Measurements from ENCODE around the gene TPP2.

TPP2 gene

DNA sequence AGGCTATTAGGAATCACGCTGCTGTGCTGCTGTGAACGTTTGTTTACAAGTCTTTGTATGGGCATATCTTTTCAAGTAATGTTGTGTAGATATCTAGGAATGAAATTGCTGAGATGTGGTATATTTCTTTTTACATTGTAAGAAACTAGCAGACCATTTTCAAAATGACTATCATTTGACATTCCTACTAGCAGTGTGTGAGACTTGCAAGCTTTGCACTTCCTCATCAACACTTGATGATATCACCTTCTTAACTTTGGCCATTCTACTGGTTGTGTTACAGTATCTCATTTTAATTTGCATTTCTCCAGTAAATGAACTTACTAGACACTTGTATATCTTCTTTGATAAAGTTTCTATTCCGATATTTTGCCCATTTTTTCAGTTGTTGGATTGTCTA lies 85.9 kb downstream of the TPP2 start:
- no peaks in the 10 kb centered on the region for H3K4me1 ChIP-seq (ENCODE audit: insufficient read depth, low read length)
- H3K27me3 ChIP-seq (ENCODE audit: insufficient read depth, low read length): no peaks in the 10 kb centered on the region
- no peak overlapping the region for H3K9ac ChIP-seq (ENCODE audit: low read depth, low read length)
- H3K27ac ChIP-seq (ENCODE audit: low read length): no peak overlapping the region
- H3K9me3 ChIP-seq (ENCODE audit: insufficient read depth, low read depth, low read length): no peaks in the 10 kb centered on the region
- no peak overlapping the region for H3K4me3 ChIP-seq (ENCODE audit: low read length)
- H3K36me3 ChIP-seq (ENCODE audit: insufficient read depth, low read depth, low read length): peaks cover 19% of the 10 kb centered on the region

DNA sequence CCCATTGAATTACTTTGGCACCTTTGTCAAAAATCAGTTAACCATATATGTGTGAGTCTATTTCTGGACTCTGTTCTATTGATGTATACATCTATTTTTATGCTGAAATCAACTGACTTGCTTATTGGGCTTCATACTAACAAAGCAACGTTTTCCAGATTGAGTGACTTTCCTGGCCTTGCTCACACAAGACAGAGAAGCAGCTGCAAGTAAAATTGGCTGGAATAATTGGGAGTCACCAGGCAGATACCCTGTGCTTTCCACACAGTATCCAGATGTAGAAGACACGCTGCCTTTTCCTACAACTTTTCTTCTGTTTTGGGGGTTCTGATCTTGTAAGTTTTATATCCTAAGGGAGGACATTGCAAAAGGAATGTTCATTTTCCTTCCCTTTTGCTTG lies 86.9 kb downstream of the TPP2 start:
- no peak overlapping the region for H3K9ac ChIP-seq (ENCODE audit: low read depth, low read length)
- no peaks in the 10 kb centered on the region for H3K27me3 ChIP-seq (ENCODE audit: insufficient read depth, low read length)
- H3K4me3 ChIP-seq (ENCODE audit: low read length): no peak overlapping the region
- peaks cover 10% of the 10 kb centered on the region for H3K36me3 ChIP-seq (ENCODE audit: insufficient read depth, low read depth, low read length)
- H3K27ac ChIP-seq (ENCODE audit: low read length): no peak overlapping the region
- H3K4me1 ChIP-seq (ENCODE audit: insufficient read depth, low read length): peaks cover 8% of the 10 kb centered on the region; the same call in 1 of the 2 replicates
- no peaks in the 10 kb centered on the region for H3K9me3 ChIP-seq (ENCODE audit: insufficient read depth, low read depth, low read length)

GRCh38 chr13:102686024-102686423 lies 89.2 kb downstream of the TPP2 start:
- Histone ChIP-seq H3K27ac (ENCODE audit: low read length) (no peak overlapping the region), H3K4me3 (ENCODE audit: low read length) (no peak overlapping the region), H3K9me3 (ENCODE audit: insufficient read depth, low read depth, low read length) (no peaks in the 10 kb centered on the region), H3K27me3 (ENCODE audit: insufficient read depth, low read length) (no peaks in the 10 kb centered on the region), H3K36me3 (ENCODE audit: insufficient read depth, low read depth, low read length) (no peaks in the 10 kb centered on the region), H3K4me1 (ENCODE audit: insufficient read depth, low read length) (peaks cover 8% of the 10 kb centered on the region; the same call in 1 of the 2 replicates), H3K9ac (ENCODE audit: low read depth, low read length) (no peak overlapping the region)

DNA sequence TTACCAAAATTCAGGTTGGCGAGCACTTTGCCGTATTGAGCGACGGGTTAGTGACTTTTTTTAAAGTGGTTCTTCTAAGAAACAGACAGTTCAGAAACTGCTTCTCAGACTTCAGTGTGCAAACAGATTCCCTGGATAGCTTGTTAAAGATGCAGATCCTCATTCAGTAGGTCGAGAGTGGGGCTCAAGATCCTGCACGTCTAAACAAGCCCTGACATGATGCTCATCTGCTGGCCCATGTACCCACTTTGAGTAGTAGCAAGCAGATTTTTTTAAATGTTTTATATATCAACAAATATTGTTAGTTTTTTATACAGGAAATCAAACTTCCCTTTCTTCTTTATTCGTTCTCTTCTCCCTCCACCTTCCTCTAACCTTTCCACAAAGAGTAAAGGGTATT lies 90.7 kb downstream of the TPP2 start:
- Histone ChIP-seq H3K9me3 (ENCODE audit: insufficient read depth, low read depth, low read length) (no peaks in the 10 kb centered on the region), H3K4me3 (ENCODE audit: low read length) (no peak overlapping the region), H3K4me1 (ENCODE audit: insufficient read depth, low read length) (peaks cover 12% of the 10 kb centered on the region; the same call in 1 of the 2 replicates), H3K9ac (ENCODE audit: low read depth, low read length) (no peak overlapping the region), H3K27me3 (ENCODE audit: insufficient read depth, low read length) (no peaks in the 10 kb centered on the region), H3K27ac (ENCODE audit: low read length) (no peak overlapping the region), H3K36me3 (ENCODE audit: insufficient read depth, low read depth, low read length) (no peaks in the 10 kb centered on the region)

- H3K36me3 ChIP-seq (ENCODE audit: insufficient read depth, low read depth, low read length): no peaks in the 10 kb centered on the region
- H3K9ac ChIP-seq (ENCODE audit: low read depth, low read length): no peak overlapping the region
- H3K4me1 ChIP-seq (ENCODE audit: insufficient read depth, low read length): peaks cover 12% of the 10 kb centered on the region; the same call in 1 of the 2 replicates
- H3K27ac ChIP-seq (ENCODE audit: low read length): no peak overlapping the region
- no peaks in the 10 kb centered on the region for H3K9me3 ChIP-seq (ENCODE audit: insufficient read depth, low read depth, low read length)
- no peaks in the 10 kb centered on the region for H3K27me3 ChIP-seq (ENCODE audit: insufficient read depth, low read length)
- no peak overlapping the region for H3K4me3 ChIP-seq (ENCODE audit: low read length)
Observed at GRCh38 chr13:102688306-102688973, 91.7 kb downstream of the TPP2 start.

- Histone ChIP-seq H3K27me3 (ENCODE audit: insufficient read depth, low read length) (no peaks in the 10 kb centered on the region), H3K27ac (ENCODE audit: low read length) (no peak overlapping the region), H3K9ac (ENCODE audit: low read depth, low read length) (no peak overlapping the region), H3K36me3 (ENCODE audit: insufficient read depth, low read depth, low read length) (no peaks in the 10 kb centered on the region), H3K4me1 (ENCODE audit: insufficient read depth, low read length) (peaks cover 12% of the 10 kb centered on the region; the same call in 1 of the 2 replicates), H3K9me3 (ENCODE audit: insufficient read depth, low read depth, low read length) (no peaks in the 10 kb centered on the region), H3K4me3 (ENCODE audit: low read length) (no peak overlapping the region)
Observed at GRCh38 chr13:102690883-102691282, 94.1 kb downstream of the TPP2 start.

- Histone ChIP-seq H3K9ac (ENCODE audit: low read depth, low read length) (no peak overlapping the region), H3K27ac (ENCODE audit: low read length) (no peak overlapping the region), H3K4me1 (ENCODE audit: insufficient read depth, low read length) (peaks cover 12% of the 10 kb centered on the region; the same call in 1 of the 2 replicates), H3K4me3 (ENCODE audit: low read length) (no peak overlapping the region), H3K36me3 (ENCODE audit: insufficient read depth, low read depth, low read length) (no peaks in the 10 kb centered on the region), H3K9me3 (ENCODE audit: insufficient read depth, low read depth, low read length) (no peaks in the 10 kb centered on the region), H3K27me3 (ENCODE audit: insufficient read depth, low read length) (no peaks in the 10 kb centered on the region)
Observed at GRCh38 chr13:102692491-102692826, 95.7 kb downstream of the TPP2 start.

DNA sequence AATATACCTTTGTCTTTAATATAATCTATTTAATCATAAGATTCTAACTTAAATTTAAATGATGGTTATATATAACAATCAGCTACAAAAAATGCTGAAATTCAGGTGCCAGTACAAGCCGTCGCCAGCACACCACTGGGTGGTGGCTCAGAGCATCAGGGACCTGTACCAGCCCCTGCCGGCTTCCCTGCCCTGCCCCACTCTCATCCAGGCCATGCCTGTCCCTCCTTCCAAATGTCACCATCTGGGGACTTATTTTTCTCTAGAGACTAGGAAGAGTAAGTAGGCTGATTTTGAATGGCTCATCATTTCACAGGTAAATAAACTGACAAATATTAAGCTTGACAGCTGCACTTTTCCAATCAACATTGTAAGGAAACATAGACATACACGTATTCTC lies 96.5 kb downstream of the TPP2 start:
- H3K9ac ChIP-seq (ENCODE audit: low read depth, low read length): no peak overlapping the region
- no peaks in the 10 kb centered on the region for H3K9me3 ChIP-seq (ENCODE audit: insufficient read depth, low read depth, low read length)
- H3K27me3 ChIP-seq (ENCODE audit: insufficient read depth, low read length): no peaks in the 10 kb centered on the region
- H3K4me1 ChIP-seq (ENCODE audit: insufficient read depth, low read length): peaks cover 7% of the 10 kb centered on the region; the same call in 1 of the 2 replicates
- no peak overlapping the region for H3K4me3 ChIP-seq (ENCODE audit: low read length)
- H3K27ac ChIP-seq (ENCODE audit: low read length): no peak overlapping the region
- no peaks in the 10 kb centered on the region for H3K36me3 ChIP-seq (ENCODE audit: insufficient read depth, low read depth, low read length)

DNA sequence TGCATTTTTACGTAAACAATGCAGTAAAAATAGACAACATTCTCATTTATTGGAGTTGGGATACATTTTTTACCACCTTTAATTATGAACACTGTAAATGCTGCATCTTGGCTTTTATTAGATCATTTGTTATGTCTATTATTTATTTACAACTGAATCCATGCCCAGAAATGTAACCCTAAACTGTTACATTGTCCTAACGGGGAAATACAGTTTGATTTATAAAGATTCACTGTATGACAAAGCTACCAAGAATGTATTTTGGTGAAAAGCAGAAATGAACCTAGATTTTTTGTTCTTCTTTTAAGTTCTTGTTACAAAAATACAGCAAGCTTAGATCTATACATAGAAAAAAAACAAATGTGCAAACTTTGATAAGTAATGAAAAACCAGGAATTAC lies 97.0 kb downstream of the TPP2 start:
- no peaks in the 10 kb centered on the region for H3K36me3 ChIP-seq (ENCODE audit: insufficient read depth, low read depth, low read length)
- no peaks in the 10 kb centered on the region for H3K27me3 ChIP-seq (ENCODE audit: insufficient read depth, low read length)
- H3K4me3 ChIP-seq (ENCODE audit: low read length): no peak overlapping the region
- H3K9me3 ChIP-seq (ENCODE audit: insufficient read depth, low read depth, low read length): no peaks in the 10 kb centered on the region
- H3K4me1 ChIP-seq (ENCODE audit: insufficient read depth, low read length): peaks cover 4% of the 10 kb centered on the region; the same call in 1 of the 2 replicates
- H3K9ac ChIP-seq (ENCODE audit: low read depth, low read length): no peak overlapping the region
- H3K27ac ChIP-seq (ENCODE audit: low read length): no peak overlapping the region

DNA sequence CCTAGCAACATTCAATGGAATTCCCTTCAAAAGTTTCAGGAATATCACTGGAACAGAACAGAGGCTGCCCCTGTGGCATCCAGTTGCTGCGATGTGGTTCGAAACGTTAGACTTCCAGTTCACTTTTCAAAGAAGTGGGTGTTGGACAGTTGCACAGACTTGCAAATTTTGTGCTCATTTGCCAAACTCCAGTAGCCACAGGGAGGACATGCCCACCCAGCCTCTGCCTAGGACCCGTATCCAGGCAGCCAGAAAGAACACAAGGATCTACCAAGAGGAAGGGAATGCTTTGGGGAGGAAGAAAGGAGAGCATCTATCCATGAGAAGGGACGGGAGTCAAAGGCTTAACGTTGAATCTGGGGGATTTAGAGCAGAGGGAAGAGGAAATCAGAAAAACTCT lies 98.2 kb downstream of the TPP2 start, which contains the start of gene METTL21C:
TSS of gene METTL21C (minus strand) at position 108 of the 400 bp plus-strand sequence. CDS start 546 bp downstream, outside the sequence.
- H3K9ac ChIP-seq (ENCODE audit: low read depth, low read length): no peak within 1 kb of the TSS
- peaks cover 4% of the 10 kb centered on the region; the same call in 1 of the 2 replicates for H3K4me1 ChIP-seq (ENCODE audit: insufficient read depth, low read length)
- H3K27me3 ChIP-seq (ENCODE audit: insufficient read depth, low read length): no peaks in the 10 kb centered on the region
- no peak within 1 kb of the TSS for H3K4me3 ChIP-seq (ENCODE audit: low read length)
- H3K27ac ChIP-seq (ENCODE audit: low read length): no peak within 1 kb of the TSS
- no peaks in the 10 kb centered on the region for H3K9me3 ChIP-seq (ENCODE audit: insufficient read depth, low read depth, low read length)
- no peaks in the 10 kb centered on the region for H3K36me3 ChIP-seq (ENCODE audit: insufficient read depth, low read depth, low read length)

DNA sequence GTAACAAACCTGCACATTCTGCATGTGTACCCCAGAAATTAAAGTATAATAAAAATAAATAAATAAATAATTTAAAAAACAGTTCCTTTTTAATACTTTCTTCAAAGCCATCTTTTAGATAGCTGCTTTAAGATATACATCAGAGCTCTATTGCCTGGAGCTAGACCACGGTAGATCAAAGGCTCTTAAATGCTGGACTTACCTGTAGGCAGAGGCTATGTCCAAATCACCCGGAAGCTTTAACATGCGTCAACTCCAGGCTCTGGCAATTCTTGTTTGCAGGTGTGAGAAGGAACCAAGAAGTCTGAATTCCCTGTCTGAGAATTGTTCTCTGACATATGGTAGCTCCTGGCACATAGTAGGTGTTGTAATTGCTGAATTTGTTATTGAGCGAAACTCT lies 99.7 kb downstream of the TPP2 start:
- Histone ChIP-seq H3K4me1 (ENCODE audit: insufficient read depth, low read length) (peaks cover 4% of the 10 kb centered on the region; the same call in 1 of the 2 replicates), H3K9ac (ENCODE audit: low read depth, low read length) (no peak overlapping the region), H3K27ac (ENCODE audit: low read length) (no peak overlapping the region), H3K9me3 (ENCODE audit: insufficient read depth, low read depth, low read length) (no peaks in the 10 kb centered on the region), H3K4me3 (ENCODE audit: low read length) (no peak overlapping the region), H3K36me3 (ENCODE audit: insufficient read depth, low read depth, low read length) (no peaks in the 10 kb centered on the region), H3K27me3 (ENCODE audit: insufficient read depth, low read length) (no peaks in the 10 kb centered on the region)

DNA sequence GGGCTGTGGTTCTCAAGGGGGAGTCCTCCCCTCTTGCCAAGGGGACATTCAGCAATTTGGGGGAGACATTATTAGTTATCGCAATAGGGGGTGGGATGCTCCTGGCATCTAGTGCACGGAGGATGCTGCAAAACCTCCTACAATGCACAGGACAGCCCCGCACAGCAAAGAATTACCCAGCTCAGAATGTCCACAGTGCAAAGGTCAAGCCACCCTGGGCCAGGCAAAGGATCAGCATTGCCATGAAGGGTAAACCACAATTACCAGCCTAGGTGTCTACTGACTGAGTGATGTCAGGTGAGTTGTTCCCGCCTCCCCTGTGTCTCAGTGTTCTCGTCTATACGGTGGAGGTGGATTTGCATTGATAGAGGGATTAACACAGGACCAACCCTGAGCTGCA lies 100.5 kb downstream of the TPP2 start:
- no peak overlapping the region for H3K9ac ChIP-seq (ENCODE audit: low read depth, low read length)
- no peaks in the 10 kb centered on the region for H3K9me3 ChIP-seq (ENCODE audit: insufficient read depth, low read depth, low read length)
- no peak overlapping the region for H3K4me3 ChIP-seq (ENCODE audit: low read length)
- H3K4me1 ChIP-seq (ENCODE audit: insufficient read depth, low read length): no peaks in the 10 kb centered on the region; the same call in 1 of the 2 replicates
- H3K27me3 ChIP-seq (ENCODE audit: insufficient read depth, low read length): no peaks in the 10 kb centered on the region
- no peaks in the 10 kb centered on the region for H3K36me3 ChIP-seq (ENCODE audit: insufficient read depth, low read depth, low read length)
- H3K27ac ChIP-seq (ENCODE audit: low read length): no peak overlapping the region
